AG10803 (cell line): ENCODE measurements around the gene ADAMTS2.

Source experiments
- DNase-seq: peaks from one replicate; pipeline ENCODE4 v3.0.0; 2010; ENCODE audit warnings: low read depth
- H3K4me3 ChIP-seq: 2 replicates; pipeline ENCODE4 v1.5.1; 2011; ENCODE audit warnings: mild to moderate bottlenecking, low read length, control low read depth
- TF ChIP-seq, protein P1 (sequence below): conservative IDR thresholded peaks from 2 replicates; pipeline ENCODE4 v1.5.1; 2011; ENCODE audit warnings: mild to moderate bottlenecking, low read length, control low read depth, inconsistent platforms

ADAMTS2 gene

DNA sequence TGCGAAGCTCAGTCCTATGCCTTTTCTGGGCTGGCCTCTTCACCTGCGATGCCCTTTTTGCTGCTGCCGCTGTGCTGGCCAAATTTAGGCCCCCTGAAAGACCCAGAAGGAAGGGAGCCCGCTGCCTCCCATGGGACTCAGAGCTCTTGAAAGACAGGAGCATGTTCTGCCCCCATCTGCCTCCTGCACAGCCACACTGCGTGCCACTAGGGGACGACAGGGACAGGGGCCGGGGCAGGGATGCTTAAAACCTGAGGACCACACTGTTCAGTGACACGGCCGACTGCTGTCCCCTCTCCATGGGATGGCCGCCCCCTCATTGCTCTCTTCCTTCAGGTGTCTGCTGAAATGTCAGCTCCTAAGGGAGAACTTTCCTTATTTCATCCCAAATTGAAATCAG lies 132.4 kb downstream of the ADAMTS2 start:
- TF ChIP-seq, protein P1, sequence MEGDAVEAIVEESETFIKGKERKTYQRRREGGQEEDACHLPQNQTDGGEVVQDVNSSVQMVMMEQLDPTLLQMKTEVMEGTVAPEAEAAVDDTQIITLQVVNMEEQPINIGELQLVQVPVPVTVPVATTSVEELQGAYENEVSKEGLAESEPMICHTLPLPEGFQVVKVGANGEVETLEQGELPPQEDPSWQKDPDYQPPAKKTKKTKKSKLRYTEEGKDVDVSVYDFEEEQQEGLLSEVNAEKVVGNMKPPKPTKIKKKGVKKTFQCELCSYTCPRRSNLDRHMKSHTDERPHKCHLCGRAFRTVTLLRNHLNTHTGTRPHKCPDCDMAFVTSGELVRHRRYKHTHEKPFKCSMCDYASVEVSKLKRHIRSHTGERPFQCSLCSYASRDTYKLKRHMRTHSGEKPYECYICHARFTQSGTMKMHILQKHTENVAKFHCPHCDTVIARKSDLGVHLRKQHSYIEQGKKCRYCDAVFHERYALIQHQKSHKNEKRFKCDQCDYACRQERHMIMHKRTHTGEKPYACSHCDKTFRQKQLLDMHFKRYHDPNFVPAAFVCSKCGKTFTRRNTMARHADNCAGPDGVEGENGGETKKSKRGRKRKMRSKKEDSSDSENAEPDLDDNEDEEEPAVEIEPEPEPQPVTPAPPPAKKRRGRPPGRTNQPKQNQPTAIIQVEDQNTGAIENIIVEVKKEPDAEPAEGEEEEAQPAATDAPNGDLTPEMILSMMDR: no peak
- H3K4me3 ChIP-seq: no peak overlapping the region
- no peak for DNase-seq

GRCh38 chr5:179211631-179212030 lies 133.6 kb downstream of the ADAMTS2 start:
- TF ChIP-seq, protein P1: no peak
- no peak for DNase-seq
- H3K4me3 ChIP-seq: no peak overlapping the region

- H3K4me3 ChIP-seq: no peak overlapping the region
- TF ChIP-seq, protein P1: no peak
- DNase-seq: peak; percentile 16
These were observed 134.2 kb downstream of the ADAMTS2 start for GRCh38 chr5:179211068-179211467.

DNA sequence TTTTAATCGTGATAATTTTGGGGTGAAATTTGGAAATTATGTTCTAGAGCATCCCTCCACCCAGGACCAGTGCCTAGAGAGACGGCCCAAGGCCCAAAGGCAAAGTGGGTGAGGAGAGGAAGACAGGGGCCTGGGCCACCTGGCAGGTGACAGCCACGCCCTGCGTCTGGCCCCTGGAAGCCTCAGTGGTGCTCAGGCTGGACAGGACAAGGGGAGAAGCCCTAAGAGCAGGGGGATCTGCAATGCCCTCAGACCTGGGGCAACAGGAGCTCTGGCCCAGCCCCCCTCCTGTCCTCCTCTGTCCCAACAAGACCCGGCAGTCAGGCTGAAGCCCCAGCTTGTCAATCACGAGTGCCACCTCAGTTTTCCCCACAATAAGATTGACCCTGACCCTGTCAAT lies 134.8 kb downstream of the ADAMTS2 start:
- no peak overlapping the region for H3K4me3 ChIP-seq
- TF ChIP-seq, protein P1: no peak
- DNase-seq: no peak

- no peak overlapping the region for H3K4me3 ChIP-seq
- TF ChIP-seq, protein P1: no peak
- DNase-seq: peak; percentile 74
These were observed 135.7 kb downstream of the ADAMTS2 start for GRCh38 chr5:179209359-179210150.

DNA sequence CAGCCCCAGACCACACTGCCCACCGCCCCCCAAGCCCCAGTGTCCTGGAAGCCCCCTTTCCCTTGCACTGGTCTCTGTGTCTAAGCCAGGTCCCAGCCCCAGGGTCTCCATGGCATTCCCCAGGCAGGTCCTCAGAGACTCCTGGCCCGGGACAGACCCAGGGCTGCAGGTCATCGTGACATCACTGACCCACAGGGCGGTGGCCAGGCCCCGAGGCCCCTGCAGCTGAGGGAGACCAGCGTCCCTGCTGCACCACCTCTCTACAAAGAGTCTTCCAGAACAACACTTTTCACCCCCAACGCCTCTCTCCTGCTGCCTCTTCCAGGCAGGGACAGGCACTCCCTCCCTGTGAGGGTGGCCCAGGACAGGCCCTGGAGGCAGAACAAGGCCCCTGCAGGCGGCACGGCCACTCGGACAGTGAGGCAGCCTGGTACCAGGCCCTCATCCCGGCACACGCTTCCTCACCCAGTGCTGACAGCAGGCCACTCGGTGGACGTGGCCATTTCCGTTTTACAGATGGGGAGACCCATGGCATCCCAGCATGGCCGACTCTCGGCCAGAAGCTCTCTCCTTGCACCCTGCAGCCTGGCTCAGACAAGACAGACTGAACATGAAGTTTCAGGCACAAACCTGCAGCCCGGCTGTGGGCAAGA lies 136.4 kb downstream of the ADAMTS2 start:
- TF ChIP-seq, protein P1: no peak
- no peak overlapping the region for H3K4me3 ChIP-seq
- DNase-seq: no peak
